HCT116 (cell line): ENCODE data around the gene FAM83B. TPM values are rescaled to one million over a fixed set of nuclear protein-coding genes. Genes with fewer than 3 reads are reported as not detected.

Experiments used
- ATAC-seq: fragments of 200-7000 bp; cut with Tn5 transposase; 2 replicates; pipeline ENCODE4 v1.9.1; 2020; ENCODE audit warnings: mild to moderate bottlenecking, moderate library complexity
- BruUV-seq: library from RNA; stranded (reverse); fragments of 400-500 nt; replicated peaks from 2 replicates; lab custom pipeline; 2021; lab: Mats Ljungman, UMichigan
- CTCF ChIA-PET: fragments of 300-600 bp; sonication (Branson Sonifier 250); formaldehyde crosslinking; loops from one replicate; lab custom pipeline; 2021; ENCODE audit warnings: antibody characterized with exemption; lab: Charles Lee
- POLR2A ChIA-PET: fragments of 300-600, 350-600 bp; sonication (Branson Sonifier 250); formaldehyde crosslinking; loops from one replicate; lab custom pipeline; 2021; ENCODE audit warnings: antibody characterized with exemption; lab: Charles Lee
- RAD21 ChIA-PET, 2 experiments: fragments of 300-600 bp; sonication (Branson Sonifier 250); formaldehyde crosslinking; loops; one replicate each; lab custom pipeline; 2023; ENCODE audit warnings: low total read pairs in 2 of 2; ENCODE audit not compliant: uncharacterized antibody in 2 of 2, unreplicated experiment in 2 of 2, low non-redundant PET in 1 of 2; lab: Charles Lee
- DNase-seq: peaks from one replicate; pipeline ENCODE4 v3.0.0-alpha.2; 2010; ENCODE audit warnings: low read depth, low spot score
- H2AFZ ChIP-seq: fragments of 200-600 bp; shearing (Covaris generic), sonication (generic); 2 replicates; pipeline ENCODE4 v1.6.1; 2017; ENCODE audit warnings: low read depth, mixed run types, mixed read lengths, antibody characterized with exemption, low read length; ENCODE audit not compliant: poor library complexity, severe bottlenecking
- H3K27ac ChIP-seq: 2 replicates; pipeline ENCODE4 v1.5.1; 2012; ENCODE audit warnings: low read depth, low read length
- H3K27me3 ChIP-seq: fragments of 200-600 bp; sonication (generic); 2 replicates; pipeline ENCODE4 v1.6.1; 2016; ENCODE audit warnings: mixed run types, low read length, mixed read lengths; ENCODE audit not compliant: insufficient read depth
- H3K36me3 ChIP-seq, 2 experiments: fragments of 200-500 bp in 1 of 2; fragments of 200-600 bp in 1 of 2; sonication (Bioruptor generic) in 1 of 2; sonication (generic) in 1 of 2; 2 replicates each; pipeline versions ENCODE4 v1.5.1 to v1.6.1; 2014 to 2016; ENCODE audit warnings: low read length in 2 of 2, inconsistent platforms in 1 of 2, mixed read lengths in 1 of 2, mixed run types in 1 of 2; ENCODE audit not compliant: insufficient read depth in 2 of 2, control insufficient read depth in 1 of 2
- H3K4me1 ChIP-seq, 2 experiments: fragments of 200-600 bp in 1 of 2; sonication (generic) in 1 of 2; 2 replicates each; pipeline versions ENCODE4 v1.5.1 to v1.6.1; 2012 to 2017; ENCODE audit warnings: low read length in 2 of 2, inconsistent platforms in 1 of 2, mild to moderate bottlenecking in 1 of 2, mixed read lengths in 1 of 2, mixed run types in 1 of 2, moderate library complexity in 1 of 2; ENCODE audit not compliant: insufficient read depth in 2 of 2, control insufficient read depth in 1 of 2
- H3K4me2 ChIP-seq: fragments of 200-600 bp; sonication (generic); 2 replicates; pipeline ENCODE4 v1.6.1; 2017; ENCODE audit warnings: mixed run types, low read length, mixed read lengths
- H3K4me3 ChIP-seq, 2 experiments: fragments of 200-600 bp in 1 of 2; sonication (generic) in 1 of 2; replicated peaks in 1 of 2; 2 replicates each; pipeline ENCODE4 v1.5.1; 2011 to 2016; ENCODE audit warnings: low read length in 2 of 2, control low read depth in 1 of 2, low read depth in 1 of 2, mild to moderate bottlenecking in 1 of 2, mixed read lengths in 1 of 2, mixed run types in 1 of 2
- H3K79me2 ChIP-seq: fragments of 200-600 bp; sonication (generic); 2 replicates; pipeline ENCODE4 v1.6.1; 2017; ENCODE audit warnings: mild to moderate bottlenecking, mixed run types, low read length, moderate library complexity, mixed read lengths; ENCODE audit not compliant: insufficient read depth
- H3K9ac ChIP-seq: fragments of 200-600 bp; sonication (generic); 2 replicates; pipeline ENCODE4 v1.6.1; 2016; ENCODE audit warnings: low read length, mixed read lengths
- H3K9me2 ChIP-seq: fragments of 200-600 bp; sonication (generic), shearing (Covaris generic); 2 replicates; pipeline ENCODE4 v1.6.1; 2017; ENCODE audit warnings: mixed run types, mild to moderate bottlenecking, moderate library complexity; ENCODE audit not compliant: insufficient read depth
- H3K9me3 ChIP-seq, 2 experiments: fragments of 200-500 bp in 1 of 2; fragments of 200-600 bp in 1 of 2; sonication (Bioruptor generic) in 1 of 2; sonication (generic) in 1 of 2; 2 replicates each; pipeline ENCODE4 v1.6.1; 2014 to 2017; ENCODE audit warnings: low read length in 2 of 2, mixed read lengths in 2 of 2, inconsistent platforms in 1 of 2, low read depth in 1 of 2, mild to moderate bottlenecking in 1 of 2, mixed run types in 1 of 2, moderate library complexity in 1 of 2; ENCODE audit not compliant: control insufficient read depth in 1 of 2, insufficient read depth in 1 of 2
- H4K20me1 ChIP-seq: fragments of 200-600 bp; sonication (generic), shearing (Covaris generic); 2 replicates; pipeline ENCODE4 v1.6.1; 2017; ENCODE audit warnings: mixed run types, mild to moderate bottlenecking, moderate library complexity; ENCODE audit not compliant: insufficient read depth
- ATF3 ChIP-seq: IDR thresholded peaks from 2 replicates; pipeline ENCODE4 v1.6.1; 2012
- CBX3 ChIP-seq: IDR thresholded peaks from 2 replicates; pipeline ENCODE4 v1.6.1; 2012; ENCODE audit warnings: low read depth
- CEBPB ChIP-seq: IDR thresholded peaks from 2 replicates; pipeline ENCODE4 v1.6.1; 2012; ENCODE audit warnings: low read depth
- CTCF ChIP-seq, 3 experiments: fragments of 200-600 bp in 1 of 3; sonication (generic) in 1 of 3; IDR thresholded peaks in 2 of 3; conservative IDR thresholded peaks in 1 of 3; 2 replicates each; pipeline ENCODE4 v1.5.1; 2012 to 2017; ENCODE audit warnings: low read depth in 2 of 3, low read length in 2 of 3, antibody characterized with exemption in 1 of 3, borderline replicate concordance in 1 of 3, control low read depth in 1 of 3, mild to moderate bottlenecking in 1 of 3, mixed read lengths in 1 of 3, mixed run types in 1 of 3, moderate library complexity in 1 of 3; ENCODE audit not compliant: insufficient read depth in 1 of 3
- EGR1 ChIP-seq: IDR thresholded peaks from 2 replicates; pipeline ENCODE4 v1.6.1; 2012; ENCODE audit warnings: low read depth
- ELF1 ChIP-seq: IDR thresholded peaks from 2 replicates; pipeline ENCODE4 v1.6.1; 2012; ENCODE audit warnings: low read depth, borderline replicate concordance
- EZH2 ChIP-seq: fragments of 200-600 bp; sonication (generic); IDR thresholded peaks from 2 replicates; pipeline ENCODE4 v1.6.1; 2017; ENCODE audit warnings: antibody characterized with exemption, mixed run types
- JUND ChIP-seq: IDR thresholded peaks from 2 replicates; pipeline ENCODE4 v1.6.1; 2012
- MAX ChIP-seq: IDR thresholded peaks from 2 replicates; pipeline ENCODE4 v1.6.1; 2012
- POLR2A ChIP-seq: IDR thresholded peaks from 2 replicates; pipeline ENCODE4 v1.7.0; 2011; ENCODE audit warnings: borderline replicate concordance; ENCODE audit not compliant: insufficient read depth, insufficient read length; ENCODE audit errors: extremely low read depth
- POLR2AphosphoS5 ChIP-seq: IDR thresholded peaks from 2 replicates; pipeline ENCODE4 v1.6.1; 2011; ENCODE audit warnings: mild to moderate bottlenecking, low read depth, low read length, moderate library complexity
- RAD21 ChIP-seq: IDR thresholded peaks from 2 replicates; pipeline ENCODE4 v1.6.1; 2012; ENCODE audit warnings: low read depth, mild to moderate bottlenecking
- SIN3A ChIP-seq: IDR thresholded peaks from 2 replicates; pipeline ENCODE4 v1.6.1; 2012; ENCODE audit warnings: low read depth
- SRF ChIP-seq: IDR thresholded peaks from 2 replicates; pipeline ENCODE4 v1.6.1; 2012; ENCODE audit warnings: low read depth
- ZBTB33 ChIP-seq: IDR thresholded peaks from 2 replicates; pipeline ENCODE4 v1.6.1; 2011; ENCODE audit warnings: mild to moderate bottlenecking, low read length, moderate library complexity; ENCODE audit not compliant: insufficient replicate concordance; ENCODE audit errors: extremely low read depth
- ZFX ChIP-seq: fragments of 450-650 bp; IDR thresholded peaks from 2 replicates; pipeline ENCODE4 v1.6.1; 2017
- ZNF274 ChIP-seq: fragments of 200-500 bp; sonication (Bioruptor generic); IDR thresholded peaks from 2 replicates; pipeline ENCODE4 v1.6.1; 2014; ENCODE audit warnings: mild to moderate bottlenecking, low read depth, low read length, inconsistent platforms
- intact Hi-C: fragments of 100-400 bp; cut with micrococcal nuclease; formaldehyde crosslinking; loops from 2 replicates; pipeline ENCODE4 v1.10.0; 2022
- total RNA-seq: library from RNA; stranded (reverse); gene quantifications from one replicate; pipeline ENCODE4 v1.2.1, GENCODE V29; 2021; ENCODE audit not compliant: unreplicated experiment

FAM83B gene
- total RNA-seq, 1 experiment from 2014 or later: 16.9 TPM

GRCh38 chr6:54957698-54958097 is 111.1 kb downstream of the FAM83B start:
- ChIA-PET RAD21 (no interaction called here), POLR2A (no interaction called here), CTCF (no interaction called here)
- Histone ChIP-seq H3K9me3 (no peaks in the 10 kb centered on the region), H3K9me2 (no peaks in the 10 kb centered on the region), H2AFZ (no peak overlapping the region), H3K27ac (no peak overlapping the region), H3K4me1 (no peaks in the 10 kb centered on the region), H3K4me3 (no peak overlapping the region), H3K36me3 (no peaks in the 10 kb centered on the region), H3K4me2 (no peak overlapping the region), H4K20me1 (no peaks in the 10 kb centered on the region), H3K27me3 (no peaks in the 10 kb centered on the region), H3K9ac (no peak overlapping the region), H3K79me2 (no peaks in the 10 kb centered on the region)
- intact Hi-C loops: no loop called here
- DNase-seq: no peak
- no peak for ATAC-seq
- BruUV-seq: no TSS peak
- TF ChIP-seq EGR1 (no peak), MAX (no peak), EZH2 (no peak), CTCF (IDR thresholded peaks at IDR 0.05 in 2 of 3, conservative IDR thresholded peaks at IDR 0.05 in 1 of 3; ENCODE audit: borderline replicate concordance in 1 of 3, insufficient read depth in 1 of 3, low read depth in 2 of 3, low read length in 2 of 3) (no peak), JUND (no peak), POLR2A (no peak), ZFX (no peak), SIN3A (no peak), ATF3 (no peak), ZBTB33 (no peak), POLR2AphosphoS5 (no peak), RAD21 (no peak), ZNF274 (no peak), SRF (no peak), CEBPB (no peak), CBX3 (no peak), ELF1 (no peak)
